ENCODE data around the gene ADD1.

Gene ADD1

GRCh38 chr4:2863649-2864048 is 20.0 kb downstream of the ADD1 start:
- in situ Hi-C loops (cut with HindIII; ENCODE audit: low sequenced_read_pairs) = no loop called here
- DNase-seq (ENCODE audit: low read depth, low spot score) = no peak
- no peak overlapping the region for H3K4me3 ChIP-seq (ENCODE audit: low read depth, low read length)
- no peak for TF ChIP-seq CTCF (IDR thresholded peaks at IDR 0.05; ENCODE audit: low read depth, low read length)

GRCh38 chr4:2865196-2865780 is 21.6 kb downstream of the ADD1 start:
- TF ChIP-seq CTCF (IDR thresholded peaks at IDR 0.05; ENCODE audit: low read depth, low read length) = no peak
- no peak for DNase-seq (ENCODE audit: low read depth, low spot score)
- H3K4me3 ChIP-seq (ENCODE audit: low read depth, low read length) = no peak overlapping the region
- in situ Hi-C loops (cut with HindIII; ENCODE audit: low sequenced_read_pairs) = no loop called here

- in situ Hi-C loops (cut with HindIII; ENCODE audit: low sequenced_read_pairs) = no loop called here
- H3K4me3 ChIP-seq (ENCODE audit: low read depth, low read length) = no peak overlapping the region
- no peak for DNase-seq (ENCODE audit: low read depth, low spot score)
- TF ChIP-seq CTCF (IDR thresholded peaks at IDR 0.05; ENCODE audit: low read depth, low read length) = no peak
Observed at GRCh38 chr4:2866160-2866861, 22.7 kb downstream of the ADD1 start.

GRCh38 chr4:2866891-2867290 is 23.2 kb downstream of the ADD1 start:
- no peak overlapping the region for H3K4me3 ChIP-seq (ENCODE audit: low read depth, low read length)
- TF ChIP-seq CTCF (IDR thresholded peaks at IDR 0.05; ENCODE audit: low read depth, low read length) = no peak
- in situ Hi-C loops (cut with HindIII; ENCODE audit: low sequenced_read_pairs) = no loop called here
- peak; percentile 46 for DNase-seq (ENCODE audit: low read depth, low spot score)

- DNase-seq (ENCODE audit: low read depth, low spot score) = peak; percentile 32
- in situ Hi-C loops (cut with HindIII; ENCODE audit: low sequenced_read_pairs) = no loop called here
- H3K4me3 ChIP-seq (ENCODE audit: low read depth, low read length) = no peak overlapping the region
- TF ChIP-seq CTCF (IDR thresholded peaks at IDR 0.05; ENCODE audit: low read depth, low read length) = no peak
Observed at GRCh38 chr4:2867758-2868491, 24.3 kb downstream of the ADD1 start.

- TF ChIP-seq CTCF (IDR thresholded peaks at IDR 0.05; ENCODE audit: low read depth, low read length) = no peak
- DNase-seq (ENCODE audit: low read depth, low spot score) = no peak
- in situ Hi-C loops (cut with HindIII; ENCODE audit: low sequenced_read_pairs) = no loop called here
- H3K4me3 ChIP-seq (ENCODE audit: low read depth, low read length) = no peak overlapping the region
Observed at GRCh38 chr4:2868877-2869487, 25.3 kb downstream of the ADD1 start.

Measured in astrocyte of the spinal cord (primary cell).